Breast epithelium (tissue), 4 donors: ENCODE results near the gene TBXAS1. TPM values are rescaled to one million over a fixed set of nuclear protein-coding genes. Genes with fewer than 3 reads are reported as not detected.

Experiments
- DNase-seq, 2 donors: peaks; one replicate each; pipeline ENCODE4 v3.0.0-alpha.2; 2019; ENCODE audit warnings: low spot score in 2 of 2
- H3K27ac ChIP-seq, 2 donors: fragments of 200-600 bp; sonication (generic) in 1 of 2; one replicate each; pipeline ENCODE4 v1.5.1; 2016 to 2019; ENCODE audit warnings: mild to moderate bottlenecking in 1 of 2
- H3K27me3 ChIP-seq, 2 donors: fragments of 200-600 bp; sonication (generic) in 1 of 2; one replicate each; pipeline versions ENCODE4 v1.5.1 to v1.6.0; 2017 to 2019; ENCODE audit warnings: control low read depth in 1 of 2, mild to moderate bottlenecking in 1 of 2
- H3K36me3 ChIP-seq: fragments of 200-600 bp; one replicate; pipeline ENCODE4 v1.5.1; 2019
- H3K4me1 ChIP-seq, 2 donors: fragments of 200-600 bp; sonication (generic); one replicate each; pipeline ENCODE4 v1.5.1; 2016 to 2019; ENCODE audit warnings: control low read depth in 1 of 2
- H3K4me3 ChIP-seq, 3 donors: fragments of 200-600 bp; sonication (generic); 1 replicate in 2 of 3; 2 replicates in 1 of 3; pipeline ENCODE4 v1.5.1; 2016 to 2019; ENCODE audit warnings: mild to moderate bottlenecking in 3 of 3, moderate library complexity in 2 of 3
- H3K9me3 ChIP-seq, 2 donors: fragments of 200-600 bp; sonication (generic) in 1 of 2; one replicate each; pipeline ENCODE4 v1.5.1; 2016 to 2019; ENCODE audit warnings: control low read depth in 1 of 2
- CTCF ChIP-seq, 3 donors: fragments of 450-650 bp; IDR thresholded peaks; one replicate each; pipeline ENCODE4 v1.5.1; 2016 to 2017; ENCODE audit warnings: antibody characterized with exemption in 3 of 3, mild to moderate bottlenecking in 3 of 3, moderate library complexity in 3 of 3
- POLR2A ChIP-seq: fragments of 450-650 bp; IDR thresholded peaks from one replicate; pipeline ENCODE4 v1.6.1; 2016; ENCODE audit warnings: antibody characterized with exemption, mild to moderate bottlenecking, moderate library complexity
- POLR2AphosphoS5 ChIP-seq, 3 donors: sonication (generic); formaldehyde crosslinking; IDR thresholded peaks; one replicate each; pipeline ENCODE4 v1.6.1; 2017; ENCODE audit warnings: antibody characterized with exemption in 3 of 3
- intact Hi-C: fragments of 100-400 bp; cut with DNase I; formaldehyde crosslinking; loops from one replicate; pipeline ENCODE4 v1.15.1; 2023; ENCODE audit warnings: low total_unique reads
- total RNA-seq, 3 donors: library from RNA; depleted of rRNA; stranded (reverse); fragments of >200 nt; gene quantifications; one replicate each; pipeline ENCODE4 v1.1.0, GENCODE V29; 2016

Gene TBXAS1
- total RNA-seq, 3 donors from 2014 or later, result 17.7 to 59.8 (median 17.9) TPM

GRCh38 chr7:139949629-139950028, 120.6 kb downstream of the TBXAS1 start:
- H3K4me1 ChIP-seq, result no peaks in the 10 kb centered on the region
- no peak overlapping the region for H3K27ac ChIP-seq
- peaks cover 7 to 12% of the 10 kb centered on the region in 2 donors for H3K9me3 ChIP-seq
- H3K36me3 ChIP-seq, result no peaks in the 10 kb centered on the region
- H3K4me3 ChIP-seq, result no peak overlapping the region
- no peak for DNase-seq
- H3K27me3 ChIP-seq, result no peaks in the 10 kb centered on the region
- no peak for TF ChIP-seq POLR2A
- no peak for TF ChIP-seq POLR2AphosphoS5 (IDR thresholded peaks at IDR 0.05)
- no peak for TF ChIP-seq CTCF (IDR thresholded peaks at IDR 0.05)
- intact Hi-C loops, result loop anchor here (1.0 to 5.0 kb wide), 2 partner anchors 47 to 198 kb away; no protein-coding TSS in a partner anchor

GRCh38 chr7:139950881-139951525, 121.9 kb downstream of the TBXAS1 start:
- Histone ChIP-seq H3K4me3 (no peak overlapping the region), H3K27ac (no peak overlapping the region), H3K36me3 (no peaks in the 10 kb centered on the region), H3K9me3 (peaks cover 3 to 7% of the 10 kb centered on the region in 2 donors), H3K4me1 (no peaks in the 10 kb centered on the region), H3K27me3 (no peaks in the 10 kb centered on the region)
- no peak for DNase-seq
- intact Hi-C loops, result loop anchor here (1.0 to 5.0 kb wide), 2 partner anchors 45 to 196 kb away; no protein-coding TSS in a partner anchor
- no peak for TF ChIP-seq POLR2A
- no peak for TF ChIP-seq POLR2AphosphoS5 (IDR thresholded peaks at IDR 0.05)
- TF ChIP-seq CTCF (IDR thresholded peaks at IDR 0.05), result no peak

- Histone ChIP-seq H3K27me3 (no peaks in the 10 kb centered on the region), H3K4me1 (no peaks in the 10 kb centered on the region), H3K4me3 (no peak overlapping the region), H3K36me3 (no peaks in the 10 kb centered on the region), H3K27ac (no peak overlapping the region), H3K9me3 (no peaks in the 10 kb centered on the region)
- no peak for DNase-seq
- intact Hi-C loops, result loop anchor here (5.0 kb wide), 1 partner anchor 194 kb away; no protein-coding TSS in a partner anchor
- TF ChIP-seq POLR2A, result no peak
- TF ChIP-seq POLR2AphosphoS5 (IDR thresholded peaks at IDR 0.05), result no peak
These were observed 124.2 kb downstream of the TBXAS1 start for GRCh38 chr7:139953229-139953628.

- Histone ChIP-seq H3K27ac (no peak overlapping the region), H3K4me1 (no peaks in the 10 kb centered on the region), H3K4me3 (no peak overlapping the region), H3K36me3 (no peaks in the 10 kb centered on the region), H3K9me3 (no peaks in the 10 kb centered on the region), H3K27me3 (no peaks in the 10 kb centered on the region)
- DNase-seq, result no peak
- intact Hi-C loops, result no loop called here
- no peak for TF ChIP-seq POLR2AphosphoS5 (IDR thresholded peaks at IDR 0.05)
- TF ChIP-seq CTCF (IDR thresholded peaks at IDR 0.05), result no peak
- TF ChIP-seq POLR2A, result no peak
These were observed 126.2 kb downstream of the TBXAS1 start for GRCh38 chr7:139955109-139955820.

GRCh38 chr7:139958599-139959284, 129.7 kb downstream of the TBXAS1 start:
- Histone ChIP-seq H3K36me3 (no peaks in the 10 kb centered on the region), H3K4me1 (no peaks in the 10 kb centered on the region), H3K27ac (no peak overlapping the region), H3K9me3 (no peaks in the 10 kb centered on the region), H3K27me3 (no peaks in the 10 kb centered on the region), H3K4me3 (no peak overlapping the region)
- intact Hi-C loops, result no loop called here
- DNase-seq, result no peak
- TF ChIP-seq CTCF (IDR thresholded peaks at IDR 0.05), result no peak
- TF ChIP-seq POLR2A, result no peak
- TF ChIP-seq POLR2AphosphoS5 (IDR thresholded peaks at IDR 0.05), result no peak
